A673 (cell line): Measurements from ENCODE around the gene PLEKHA6.

ENCODE experiments used
- EZH2 ChIP-seq: fragments of 200-600 bp; sonication (generic); IDR thresholded peaks from 2 replicates; pipeline ENCODE4 v1.6.1; 2017; ENCODE audit warnings: borderline replicate concordance, low read depth, mild to moderate bottlenecking, mixed read lengths, antibody characterized with exemption, low read length; ENCODE audit not compliant: poor library complexity, severe bottlenecking
- TF ChIP-seq, protein P1 (sequence below): fragments of 300-800, 200-600 bp; sonication (generic); conservative IDR thresholded peaks from 2 replicates; pipeline ENCODE4 v1.5.1; 2017; ENCODE audit warnings: low read depth, mild to moderate bottlenecking, antibody characterized with exemption, low read length, moderate library complexity, mixed read lengths

GRCh38 chr1:204339541-204339940, 20.2 kb downstream of the PLEKHA6 start:
- TF ChIP-seq, protein P1, sequence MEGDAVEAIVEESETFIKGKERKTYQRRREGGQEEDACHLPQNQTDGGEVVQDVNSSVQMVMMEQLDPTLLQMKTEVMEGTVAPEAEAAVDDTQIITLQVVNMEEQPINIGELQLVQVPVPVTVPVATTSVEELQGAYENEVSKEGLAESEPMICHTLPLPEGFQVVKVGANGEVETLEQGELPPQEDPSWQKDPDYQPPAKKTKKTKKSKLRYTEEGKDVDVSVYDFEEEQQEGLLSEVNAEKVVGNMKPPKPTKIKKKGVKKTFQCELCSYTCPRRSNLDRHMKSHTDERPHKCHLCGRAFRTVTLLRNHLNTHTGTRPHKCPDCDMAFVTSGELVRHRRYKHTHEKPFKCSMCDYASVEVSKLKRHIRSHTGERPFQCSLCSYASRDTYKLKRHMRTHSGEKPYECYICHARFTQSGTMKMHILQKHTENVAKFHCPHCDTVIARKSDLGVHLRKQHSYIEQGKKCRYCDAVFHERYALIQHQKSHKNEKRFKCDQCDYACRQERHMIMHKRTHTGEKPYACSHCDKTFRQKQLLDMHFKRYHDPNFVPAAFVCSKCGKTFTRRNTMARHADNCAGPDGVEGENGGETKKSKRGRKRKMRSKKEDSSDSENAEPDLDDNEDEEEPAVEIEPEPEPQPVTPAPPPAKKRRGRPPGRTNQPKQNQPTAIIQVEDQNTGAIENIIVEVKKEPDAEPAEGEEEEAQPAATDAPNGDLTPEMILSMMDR: no peak
- no peak for TF ChIP-seq EZH2
